DMS79 treated with DMSO at 0.1 percent for 48 hours (cell line): ENCODE data around the gene CRHBP.
"Not testable (repeated sequence)": the region's sequence is repeated elsewhere in the genome, so short reads cannot be mapped to it uniquely, and the experiment has no call there.

ENCODE experiments used
- DNase-seq: peaks from one replicate; lab custom pipeline; 2025; lab: John Stamatoyannopoulos, UW

Gene CRHBP

GRCh38 chr5:76958991-76959767 is 6.3 kb downstream of the CRHBP start:
- DNase-seq, result no peak

GRCh38 chr5:76960004-76960625 is 7.3 kb downstream of the CRHBP start:
- no peak for DNase-seq

DNA sequence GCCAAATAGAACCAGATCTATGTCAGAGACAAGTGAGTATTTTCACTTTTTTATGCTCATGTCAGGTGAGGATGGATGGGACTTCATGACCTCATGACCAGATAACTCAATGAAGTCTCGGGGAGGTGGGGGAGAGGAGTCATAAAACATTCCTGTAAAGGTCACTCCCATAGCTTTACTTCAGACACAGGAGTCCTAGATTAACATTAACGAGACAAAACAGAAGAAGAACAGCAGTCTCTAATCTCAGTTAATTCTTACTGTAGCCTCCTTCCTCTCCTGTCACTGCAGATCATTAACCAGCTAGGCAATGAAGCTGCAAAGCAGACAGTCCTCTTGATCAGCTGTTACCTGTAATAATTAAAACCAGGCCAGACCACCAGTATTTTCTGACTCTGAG is 11.2 kb downstream of the CRHBP start:
- DNase-seq, result no peak

DNA sequence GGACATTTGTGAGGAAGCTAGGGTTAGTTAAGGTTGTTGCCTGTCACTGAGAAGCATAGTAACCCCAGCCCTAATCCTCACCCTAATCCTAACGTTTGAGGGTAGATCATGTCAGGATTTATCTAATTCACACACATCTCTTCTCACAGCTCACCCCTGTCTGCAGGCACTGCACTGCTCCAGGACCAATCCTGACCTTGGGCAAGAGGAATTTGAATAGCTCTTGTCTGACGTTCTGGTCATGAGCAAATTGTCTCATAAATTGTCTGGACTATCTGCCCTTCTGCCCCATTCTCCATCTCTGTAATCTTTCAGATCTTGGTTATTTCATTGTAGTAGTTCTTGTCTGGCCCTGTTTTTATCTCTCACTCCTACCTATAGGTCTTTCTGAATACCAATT is 18.7 kb downstream of the CRHBP start:
- DNase-seq, result no peak

- no peak for DNase-seq
Observed at GRCh38 chr5:76972689-76973088, 19.8 kb downstream of the CRHBP start.

DNA sequence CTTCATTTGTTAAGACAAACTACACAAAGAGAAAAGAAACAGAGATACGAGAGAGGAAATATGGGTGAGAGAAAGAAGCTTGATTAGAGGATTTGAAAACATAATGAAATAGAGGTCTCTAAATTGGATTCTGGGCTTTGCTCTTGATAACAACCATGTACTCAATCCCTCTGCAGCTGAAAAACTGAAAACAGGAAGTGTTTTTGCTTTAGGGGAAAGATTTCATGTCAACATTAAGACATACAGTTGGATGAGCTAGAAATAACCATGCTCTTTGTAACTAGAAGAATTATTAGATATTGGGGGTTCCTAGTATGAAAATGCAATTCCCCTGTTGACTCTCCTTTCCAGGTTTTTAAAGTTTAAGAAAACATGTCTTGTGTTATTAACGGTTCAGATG is 21.9 kb downstream of the CRHBP start:
- no peak for DNase-seq

DNA sequence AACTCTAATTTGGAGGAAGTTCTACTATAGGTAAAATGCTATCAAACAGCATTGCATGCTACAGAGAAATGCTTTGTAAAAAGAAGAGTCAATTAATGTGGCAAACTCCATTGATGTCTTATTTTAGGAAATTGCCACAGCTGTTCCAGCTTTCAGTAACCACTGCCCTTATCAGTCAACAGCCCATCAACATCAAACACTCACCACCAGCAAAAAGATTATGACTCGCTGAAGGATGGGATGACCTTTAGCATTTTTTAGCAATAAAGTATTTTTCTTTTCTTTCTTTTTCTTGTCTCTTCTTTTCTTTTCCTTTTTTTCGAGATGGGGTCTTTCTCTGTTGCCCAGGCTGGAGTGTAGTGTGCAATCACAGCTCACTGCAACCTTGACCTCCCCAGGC is 26.0 kb downstream of the CRHBP start:
- DNase-seq, result no peak

GRCh38 chr5:76980518-76981144 is 27.8 kb downstream of the CRHBP start:
- DNase-seq, result no peak

DNA sequence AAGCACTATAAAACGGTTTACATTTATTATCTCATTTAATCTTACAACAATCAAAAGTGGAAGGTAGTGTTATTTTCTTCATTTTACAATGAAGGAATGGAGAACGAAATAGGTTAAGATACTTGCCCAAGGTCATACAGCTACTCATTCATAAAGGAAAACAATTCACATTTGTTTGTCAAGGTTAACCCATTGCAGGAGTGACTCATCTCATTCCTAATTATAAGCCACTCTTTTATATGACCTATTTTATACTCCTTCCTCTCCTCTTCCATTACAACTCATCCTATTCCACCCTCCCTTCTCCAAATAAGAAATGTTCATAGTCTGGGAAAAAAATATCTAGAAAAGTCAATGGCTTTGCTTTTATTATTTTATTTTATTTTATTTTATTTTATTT is 29.6 kb downstream of the CRHBP start:
- DNase-seq, result no peak

DNA sequence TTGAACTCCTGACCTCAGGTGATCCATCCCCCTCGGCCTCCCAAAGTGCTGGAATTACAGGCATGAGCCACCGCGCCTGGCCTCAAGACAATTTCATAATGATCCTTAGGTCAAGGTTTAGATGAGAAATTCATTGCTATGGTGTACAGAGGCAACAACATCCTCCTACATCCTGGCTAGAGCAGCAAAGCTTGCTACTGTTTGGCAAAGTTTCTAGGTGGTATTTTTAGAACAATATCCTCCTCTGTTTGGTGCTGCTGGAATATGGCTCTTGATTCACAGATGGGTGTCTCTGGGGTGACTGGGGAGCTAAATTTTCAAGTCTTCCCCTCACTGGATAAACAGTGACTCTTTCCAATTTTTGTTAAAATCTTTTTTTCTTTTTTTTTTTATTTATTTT is 30.6 kb downstream of the CRHBP start:
- DNase-seq, result no peak

GRCh38 chr5:76986825-76987526 is 34.1 kb downstream of the CRHBP start:
- DNase-seq, result peak; percentile 22

GRCh38 chr5:76990899-76991459 is 38.1 kb downstream of the CRHBP start:
- DNase-seq, result no peak

GRCh38 chr5:76993436-76993835 is 40.6 kb downstream of the CRHBP start:
- not testable (repeated sequence) for DNase-seq

GRCh38 chr5:76994337-76994736 is 41.5 kb downstream of the CRHBP start:
- DNase-seq, result no peak

DNA sequence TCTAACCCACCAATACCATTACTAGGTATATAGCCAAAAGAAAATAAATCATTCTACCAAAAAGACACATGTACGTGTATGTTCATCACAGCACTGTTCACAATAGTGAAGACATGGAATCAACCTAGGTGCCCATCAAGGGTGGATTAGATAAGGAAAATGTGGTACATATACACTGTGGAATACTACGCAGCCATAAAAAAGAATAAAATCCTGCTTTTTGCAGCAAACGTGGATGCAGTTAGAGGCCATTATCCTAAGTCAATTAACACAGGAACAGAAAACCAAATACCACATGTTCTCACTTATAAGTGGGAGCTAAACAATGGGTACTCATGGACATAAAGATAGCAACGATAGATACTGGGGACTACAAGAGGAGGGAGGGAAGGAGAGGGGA is 45.4 kb downstream of the CRHBP start:
- DNase-seq, result not testable (repeated sequence)

GRCh38 chr5:76999451-76999850 is 46.6 kb downstream of the CRHBP start:
- DNase-seq, result no peak

GRCh38 chr5:77003246-77003645 is 50.4 kb downstream of the CRHBP start:
- no peak for DNase-seq

GRCh38 chr5:77006124-77006523 is 53.3 kb downstream of the CRHBP start:
- no peak for DNase-seq

DNA sequence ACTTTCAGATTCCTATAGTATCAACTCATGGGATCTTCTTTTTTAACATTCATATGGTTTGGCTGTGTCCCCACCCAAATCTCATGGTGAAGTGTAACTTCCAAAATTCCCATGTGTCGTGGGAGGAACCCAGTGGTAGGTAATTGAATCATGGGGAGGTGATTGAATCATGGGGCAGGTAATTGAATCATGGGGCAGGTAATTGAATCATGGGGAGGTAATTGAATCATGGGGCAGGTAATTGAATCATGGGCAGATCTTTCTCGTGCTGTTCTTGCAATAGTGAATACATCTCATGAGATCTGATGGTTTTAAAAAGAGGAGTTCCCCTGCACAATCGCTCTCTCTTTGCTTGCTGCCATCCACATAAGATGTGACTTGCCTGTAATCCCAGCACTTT is 55.6 kb downstream of the CRHBP start:
- DNase-seq, result no peak

DNA sequence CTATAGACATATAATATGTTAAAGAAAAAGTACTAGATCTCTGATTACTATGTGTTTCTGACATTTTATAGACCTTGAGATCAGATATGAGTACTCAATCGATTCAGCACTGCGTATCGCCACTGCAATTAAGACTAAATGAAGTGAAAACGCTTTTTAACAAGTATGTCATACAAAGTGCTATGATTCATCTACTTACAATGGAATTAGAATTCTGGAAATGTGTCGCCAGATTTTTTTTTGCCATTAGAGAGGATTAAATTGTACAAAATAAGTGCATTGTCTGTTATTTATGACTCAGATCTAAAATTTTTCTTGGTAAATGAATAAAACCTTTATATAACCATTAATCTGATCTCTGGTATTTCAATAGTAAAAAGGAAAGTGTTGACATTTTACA is 57.4 kb downstream of the CRHBP start:
- no peak for DNase-seq

GRCh38 chr5:77011498-77011897 is 58.7 kb downstream of the CRHBP start:
- DNase-seq, result no peak

DNA sequence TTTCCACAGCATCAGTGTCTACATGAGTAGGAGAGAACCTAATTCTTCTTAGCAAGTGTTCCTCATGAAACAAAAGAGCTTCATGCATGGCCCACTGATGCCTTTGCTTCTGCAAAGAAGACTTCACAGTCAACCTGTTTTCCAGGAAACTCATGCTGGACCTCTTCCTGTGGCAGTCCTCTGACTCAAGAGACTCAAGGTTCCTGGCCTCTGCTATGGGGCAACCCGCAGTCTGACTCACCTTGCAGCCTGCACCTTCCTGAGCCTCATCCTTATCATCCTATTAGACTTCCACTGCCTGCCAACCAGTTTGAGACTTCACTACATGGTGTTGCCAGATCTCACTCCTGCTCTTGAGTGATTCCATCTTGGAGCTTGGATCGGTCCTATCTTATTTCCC is 59.8 kb downstream of the CRHBP start:
- no peak for DNase-seq
